Measurements from ENCODE around the gene FCHSD2.

The FCHSD2 gene

GRCh38 chr11:73157101-73158010 lies 15.2 kb upstream of the FCHSD2 start:
- no peak for DNase-seq (ENCODE audit: extremely low read depth, low read depth)
- TF ChIP-seq CTCF (IDR thresholded peaks at IDR 0.05; ENCODE audit: low read depth, low read length): no peak

DNA sequence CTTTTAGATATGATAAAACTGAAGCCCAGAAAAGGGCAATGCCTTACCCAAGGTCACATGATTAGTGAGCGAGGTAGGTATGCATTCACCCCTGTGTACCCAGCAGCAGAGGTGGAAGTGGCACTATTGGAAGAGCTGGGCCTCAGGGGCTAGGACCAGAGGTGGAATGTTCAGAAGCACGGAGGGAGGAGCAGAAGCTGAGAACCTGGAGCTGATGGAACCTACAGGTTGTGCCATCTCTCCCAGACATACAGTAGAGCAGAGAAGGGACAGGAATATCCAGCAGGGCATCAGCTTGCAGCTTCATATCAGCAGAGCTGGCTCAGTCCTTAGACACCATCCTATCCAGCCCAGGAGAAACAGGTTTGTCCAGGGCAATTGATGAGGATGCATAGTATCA lies 14.6 kb upstream of the FCHSD2 start:
- TF ChIP-seq CTCF (IDR thresholded peaks at IDR 0.05; ENCODE audit: low read depth, low read length): no peak
- DNase-seq (ENCODE audit: extremely low read depth, low read depth): no peak

DNA sequence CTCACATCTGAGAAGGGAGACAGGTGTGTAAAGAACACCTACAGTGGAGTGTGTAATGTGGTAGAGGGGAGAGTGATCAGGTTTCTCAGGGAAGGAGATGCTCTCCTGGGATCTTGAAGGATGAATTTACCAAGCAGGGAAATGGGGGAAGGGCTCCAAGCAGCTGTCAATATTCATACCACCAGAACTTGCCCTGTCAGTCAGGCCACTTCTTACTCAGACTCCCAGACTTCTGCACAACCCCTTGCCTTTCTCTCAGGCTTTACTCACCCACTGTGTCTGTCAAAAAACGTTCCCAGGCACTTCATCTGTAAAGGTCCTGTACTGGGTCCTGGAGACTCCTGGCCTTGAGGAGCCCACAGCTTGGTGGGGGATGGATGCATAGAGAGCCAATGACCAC lies 14.0 kb upstream of the FCHSD2 start:
- DNase-seq (ENCODE audit: extremely low read depth, low read depth): no peak
- TF ChIP-seq CTCF (IDR thresholded peaks at IDR 0.05; ENCODE audit: low read depth, low read length): no peak

DNA sequence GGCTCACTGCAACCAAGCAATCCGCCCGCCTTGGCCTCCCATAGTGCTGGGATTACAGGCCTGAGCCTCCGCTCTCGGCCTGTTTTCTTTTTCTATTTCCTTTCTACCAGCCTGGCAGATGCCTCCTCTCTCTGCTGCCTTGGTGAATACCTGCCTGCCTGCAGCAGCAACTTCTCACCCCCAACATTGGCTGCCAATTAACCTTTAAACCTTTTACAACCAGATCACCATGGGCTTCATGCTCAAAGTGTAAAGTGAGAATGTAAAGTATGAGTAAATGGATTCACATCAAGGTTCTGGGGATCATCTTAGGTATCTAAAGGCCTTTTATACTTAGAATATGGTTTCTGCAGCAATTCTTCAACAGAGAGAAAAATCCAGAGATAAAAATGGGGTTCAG lies 13.0 kb upstream of the FCHSD2 start:
- DNase-seq (ENCODE audit: extremely low read depth, low read depth): no peak
- TF ChIP-seq CTCF (IDR thresholded peaks at IDR 0.05; ENCODE audit: low read depth, low read length): no peak

DNA sequence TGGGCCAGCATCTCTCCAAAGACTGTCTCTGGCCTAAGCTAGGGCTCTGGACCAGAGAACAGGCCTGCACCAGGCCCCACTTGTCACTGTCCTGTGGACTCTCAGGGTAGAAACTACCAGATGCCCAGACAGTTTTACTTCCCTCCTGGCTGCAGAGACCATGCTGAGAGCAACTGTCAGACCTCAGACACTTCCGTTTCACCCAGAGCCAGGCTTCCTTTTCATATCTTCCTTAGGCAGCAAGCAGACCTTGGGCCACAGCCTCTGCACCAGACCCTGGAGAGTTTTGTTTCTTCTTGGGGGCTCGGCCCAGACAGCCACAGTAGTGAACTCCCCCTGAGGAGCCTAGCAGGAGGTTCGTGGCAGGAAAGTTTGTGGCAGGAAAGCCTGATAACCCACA lies 12.1 kb upstream of the FCHSD2 start:
- DNase-seq (ENCODE audit: extremely low read depth, low read depth): no peak
- TF ChIP-seq CTCF (IDR thresholded peaks at IDR 0.05; ENCODE audit: low read depth, low read length): no peak

DNA sequence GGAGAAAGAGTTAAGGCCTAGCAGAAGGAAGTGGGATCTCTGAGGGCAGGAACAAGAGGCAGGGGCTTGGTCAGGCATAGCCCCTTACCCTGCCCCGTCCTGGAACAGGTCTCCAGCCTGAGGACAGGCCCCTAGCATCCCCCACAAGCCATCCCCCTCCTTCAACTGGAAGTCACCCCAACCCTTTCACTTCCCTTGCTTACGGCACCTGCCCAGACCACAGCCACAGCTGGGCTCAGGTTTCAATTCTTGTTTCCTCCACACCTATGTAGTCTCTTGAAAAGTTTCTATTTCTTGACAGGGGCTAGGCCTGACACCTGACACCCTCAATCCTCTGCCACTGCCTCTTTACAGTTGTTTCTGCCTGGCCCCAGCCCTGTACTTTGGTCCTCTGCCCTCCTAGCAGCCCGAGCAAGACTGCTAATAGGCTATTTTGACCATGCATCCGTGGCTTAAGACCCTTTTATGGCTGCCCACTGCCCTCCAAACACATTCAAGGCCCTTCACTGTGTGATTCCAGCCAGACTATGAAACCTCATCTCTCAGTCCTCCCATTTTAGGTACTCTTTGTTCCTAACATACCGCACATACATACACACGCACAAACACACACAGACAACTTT lies 10.9 kb upstream of the FCHSD2 start:
- TF ChIP-seq CTCF (IDR thresholded peaks at IDR 0.05; ENCODE audit: low read depth, low read length): no peak
- no peak for DNase-seq (ENCODE audit: extremely low read depth, low read depth)

Measured in AG09319 (cell line).